Hepatocyte (in vitro differentiated cells): ENCODE results near the gene CAPN13. TPM values are rescaled to one million over a fixed set of nuclear protein-coding genes. Genes with fewer than 3 reads are reported as not detected.

Source experiments
- DNase-seq: peaks from one replicate; pipeline ENCODE4 v3.0.0-alpha.2; 2016; ENCODE audit warnings: low spot score
- H2AFZ ChIP-seq: fragments of 200-600 bp; sonication (generic); 2 replicates; pipeline ENCODE4 v1.6.0; 2016; ENCODE audit warnings: antibody characterized with exemption, mild to moderate bottlenecking
- H3K27ac ChIP-seq: fragments of 200-600 bp; sonication (generic); 2 replicates; pipeline ENCODE4 v1.5.1; 2016; ENCODE audit warnings: mild to moderate bottlenecking
- H3K27me3 ChIP-seq: fragments of 200-600 bp; sonication (generic); 2 replicates; pipeline ENCODE4 v1.6.1; 2016
- H3K36me3 ChIP-seq: fragments of 200-600 bp; sonication (generic); replicated peaks from 2 replicates; pipeline ENCODE4 v1.5.1; 2016; ENCODE audit warnings: low read depth; ENCODE audit not compliant: insufficient read depth
- H3K4me1 ChIP-seq: fragments of 200-600 bp; sonication (generic); 2 replicates; pipeline ENCODE4 v1.5.1; 2016; ENCODE audit warnings: mild to moderate bottlenecking, moderate library complexity; ENCODE audit not compliant: insufficient read depth
- H3K4me2 ChIP-seq: fragments of 200-600 bp; sonication (generic); 2 replicates; pipeline ENCODE4 v1.6.0; 2016
- H3K4me3 ChIP-seq: fragments of 200-600 bp; sonication (generic); 2 replicates; pipeline ENCODE4 v1.5.1; 2016; ENCODE audit warnings: mild to moderate bottlenecking
- H3K79me2 ChIP-seq: fragments of 200-600 bp; sonication (generic); 2 replicates; pipeline ENCODE4 v1.6.0; 2017; ENCODE audit warnings: mild to moderate bottlenecking
- H3K9me2 ChIP-seq: fragments of 200-600 bp; sonication (generic); replicated peaks from 2 replicates; pipeline ENCODE4 v1.6.0; 2017; ENCODE audit warnings: mild to moderate bottlenecking; ENCODE audit not compliant: insufficient read depth
- H3K9me3 ChIP-seq: fragments of 200-600 bp; sonication (generic); 2 replicates; pipeline ENCODE4 v1.5.1; 2016; ENCODE audit warnings: low read depth, mild to moderate bottlenecking
- H4K20me1 ChIP-seq: fragments of 200-600 bp; sonication (generic); 2 replicates; pipeline ENCODE4 v1.6.0; 2016; ENCODE audit warnings: mild to moderate bottlenecking; ENCODE audit not compliant: insufficient read depth, poor library complexity, severe bottlenecking
- EZH2 ChIP-seq: fragments of 200-600 bp; sonication (generic); IDR thresholded peaks from 2 replicates; pipeline ENCODE4 v1.6.1; 2016; ENCODE audit warnings: antibody characterized with exemption, mild to moderate bottlenecking, borderline replicate concordance
- EZH2phosphoT487 ChIP-seq: fragments of 200-600 bp; sonication (generic); IDR thresholded peaks from one replicate; pipeline ENCODE4 v1.6.1; 2018; ENCODE audit warnings: antibody characterized with exemption, mild to moderate bottlenecking, low read depth, moderate library complexity; ENCODE audit not compliant: unreplicated experiment, severe bottlenecking
- WGBS: methylation state at CpG from one replicate; pipeline ENCODE4 v1.1.6; 2016; ENCODE audit warnings: low lambda C conversion rate; ENCODE audit errors: missing lambda C conversion rate; 5-methylcytosine and 5-hydroxymethylcytosine counted together
- polyA plus RNA-seq: library from polyadenylated mRNA; unstranded; fragments of >200 nt; fragmentation: Nextera tagmentation; extraction: Ambion mirVana; gene quantifications from 2 replicates; pipeline ENCODE4 v1.2.1, GENCODE V29; 2016
- total RNA-seq: library from RNA; depleted of rRNA; stranded (reverse); fragments of >200 nt; gene quantifications from 2 replicates; pipeline ENCODE4 v1.2.3, GENCODE V29; 2014
- TF ChIP-seq, protein P1 (sequence below): fragments of 200-600 bp; sonication (generic); IDR thresholded peaks from 2 replicates; pipeline ENCODE4 v1.5.1; 2016; ENCODE audit warnings: antibody characterized with exemption, mild to moderate bottlenecking; ENCODE audit not compliant: poor library complexity

CAPN13 gene
- total and polyA plus RNA-seq, 2 experiments from 2014 or later = 5.9 to 6.0 TPM

GRCh38 chr2:30747206-30747605 is 60.0 kb downstream of the CAPN13 start:
- Histone ChIP-seq H3K27ac (peak overlapping the region; percentile 69), H2AFZ (no peak overlapping the region), H3K79me2 (no peaks in the 10 kb centered on the region), H3K4me2 (no peak overlapping the region), H3K9me2 (no peaks in the 10 kb centered on the region), H3K36me3 (no peaks in the 10 kb centered on the region), H3K4me1 (peaks cover 7% of the 10 kb centered on the region), H4K20me1 (no peaks in the 10 kb centered on the region), H3K9me3 (no peaks in the 10 kb centered on the region), H3K4me3 (no peak overlapping the region), H3K27me3 (no peaks in the 10 kb centered on the region)
- DNase-seq = peak; percentile 68
- TF ChIP-seq, protein P1, sequence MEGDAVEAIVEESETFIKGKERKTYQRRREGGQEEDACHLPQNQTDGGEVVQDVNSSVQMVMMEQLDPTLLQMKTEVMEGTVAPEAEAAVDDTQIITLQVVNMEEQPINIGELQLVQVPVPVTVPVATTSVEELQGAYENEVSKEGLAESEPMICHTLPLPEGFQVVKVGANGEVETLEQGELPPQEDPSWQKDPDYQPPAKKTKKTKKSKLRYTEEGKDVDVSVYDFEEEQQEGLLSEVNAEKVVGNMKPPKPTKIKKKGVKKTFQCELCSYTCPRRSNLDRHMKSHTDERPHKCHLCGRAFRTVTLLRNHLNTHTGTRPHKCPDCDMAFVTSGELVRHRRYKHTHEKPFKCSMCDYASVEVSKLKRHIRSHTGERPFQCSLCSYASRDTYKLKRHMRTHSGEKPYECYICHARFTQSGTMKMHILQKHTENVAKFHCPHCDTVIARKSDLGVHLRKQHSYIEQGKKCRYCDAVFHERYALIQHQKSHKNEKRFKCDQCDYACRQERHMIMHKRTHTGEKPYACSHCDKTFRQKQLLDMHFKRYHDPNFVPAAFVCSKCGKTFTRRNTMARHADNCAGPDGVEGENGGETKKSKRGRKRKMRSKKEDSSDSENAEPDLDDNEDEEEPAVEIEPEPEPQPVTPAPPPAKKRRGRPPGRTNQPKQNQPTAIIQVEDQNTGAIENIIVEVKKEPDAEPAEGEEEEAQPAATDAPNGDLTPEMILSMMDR = peak; percentile 21
- TF ChIP-seq EZH2phosphoT487 = no peak
- WGBS = 74% methylated on average over 3 of the region's 3 CpGs

DNA sequence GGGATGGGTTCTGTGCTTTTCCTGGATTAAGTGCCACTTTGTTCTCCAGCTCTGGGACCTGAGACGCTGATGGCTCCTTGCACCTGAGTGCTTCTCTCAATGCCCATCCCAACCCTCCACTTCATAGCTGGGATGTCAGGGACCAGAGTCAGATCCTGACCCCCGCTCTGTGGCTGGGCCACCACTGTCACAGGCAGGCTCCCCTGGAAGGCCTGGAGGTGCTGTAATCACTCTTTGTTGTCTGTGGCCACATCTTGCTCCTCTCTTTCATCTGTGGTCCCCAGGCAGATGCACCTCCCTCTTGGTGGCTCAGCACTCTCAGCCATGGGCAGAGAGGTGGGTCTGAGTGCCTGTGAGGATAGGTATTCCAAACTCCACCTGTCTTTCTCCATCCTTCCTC is 62.4 kb downstream of the CAPN13 start:
- H3K4me3 ChIP-seq = no peak overlapping the region
- no peak overlapping the region for H3K4me2 ChIP-seq
- H3K36me3 ChIP-seq = no peaks in the 10 kb centered on the region
- TF ChIP-seq EZH2 (no peak), EZH2phosphoT487 (no peak)
- TF ChIP-seq, protein P1 = no peak
- H3K9me2 ChIP-seq = no peaks in the 10 kb centered on the region
- H2AFZ ChIP-seq = no peak overlapping the region
- 96% methylated on average over 2 of the region's 2 CpGs for WGBS
- peaks cover 7% of the 10 kb centered on the region for H3K4me1 ChIP-seq
- no peaks in the 10 kb centered on the region for H4K20me1 ChIP-seq
- no peaks in the 10 kb centered on the region for H3K9me3 ChIP-seq
- no peak for DNase-seq
- no peaks in the 10 kb centered on the region for H3K79me2 ChIP-seq
- no peak overlapping the region for H3K27ac ChIP-seq
- no peaks in the 10 kb centered on the region for H3K27me3 ChIP-seq

DNA sequence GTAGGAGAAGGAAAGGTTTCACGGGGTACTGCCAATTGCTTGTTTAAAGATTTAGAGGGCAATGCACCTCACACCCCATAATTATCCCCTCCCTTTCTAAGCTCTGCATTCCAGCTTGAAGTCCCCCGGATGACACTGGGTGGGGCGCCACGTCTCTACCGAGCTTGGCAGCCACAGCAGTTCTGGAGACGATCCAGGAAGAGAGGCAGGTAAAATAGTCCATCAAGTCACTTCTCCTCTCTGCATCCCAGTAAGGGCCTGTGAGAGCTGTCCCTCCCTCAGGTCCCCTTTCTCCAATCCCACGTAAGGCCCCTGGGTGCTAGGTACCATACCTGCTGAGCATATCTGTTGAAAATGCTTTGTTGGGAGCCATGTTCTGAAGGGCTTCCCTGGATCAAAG is 65.7 kb downstream of the CAPN13 start:
- WGBS = 81% methylated on average over 7 of the region's 7 CpGs
- no peak overlapping the region for H3K27ac ChIP-seq
- H3K27me3 ChIP-seq = no peaks in the 10 kb centered on the region
- H3K4me2 ChIP-seq = no peak overlapping the region
- no peaks in the 10 kb centered on the region for H3K36me3 ChIP-seq
- H2AFZ ChIP-seq = no peak overlapping the region
- no peaks in the 10 kb centered on the region for H4K20me1 ChIP-seq
- no peaks in the 10 kb centered on the region for H3K4me1 ChIP-seq
- no peaks in the 10 kb centered on the region for H3K9me2 ChIP-seq
- no peak overlapping the region for H3K4me3 ChIP-seq
- H3K79me2 ChIP-seq = no peaks in the 10 kb centered on the region
- H3K9me3 ChIP-seq = no peaks in the 10 kb centered on the region
- no peak for DNase-seq
- TF ChIP-seq, protein P1 = no peak
- TF ChIP-seq EZH2phosphoT487 = no peak
- no peak for TF ChIP-seq EZH2

DNA sequence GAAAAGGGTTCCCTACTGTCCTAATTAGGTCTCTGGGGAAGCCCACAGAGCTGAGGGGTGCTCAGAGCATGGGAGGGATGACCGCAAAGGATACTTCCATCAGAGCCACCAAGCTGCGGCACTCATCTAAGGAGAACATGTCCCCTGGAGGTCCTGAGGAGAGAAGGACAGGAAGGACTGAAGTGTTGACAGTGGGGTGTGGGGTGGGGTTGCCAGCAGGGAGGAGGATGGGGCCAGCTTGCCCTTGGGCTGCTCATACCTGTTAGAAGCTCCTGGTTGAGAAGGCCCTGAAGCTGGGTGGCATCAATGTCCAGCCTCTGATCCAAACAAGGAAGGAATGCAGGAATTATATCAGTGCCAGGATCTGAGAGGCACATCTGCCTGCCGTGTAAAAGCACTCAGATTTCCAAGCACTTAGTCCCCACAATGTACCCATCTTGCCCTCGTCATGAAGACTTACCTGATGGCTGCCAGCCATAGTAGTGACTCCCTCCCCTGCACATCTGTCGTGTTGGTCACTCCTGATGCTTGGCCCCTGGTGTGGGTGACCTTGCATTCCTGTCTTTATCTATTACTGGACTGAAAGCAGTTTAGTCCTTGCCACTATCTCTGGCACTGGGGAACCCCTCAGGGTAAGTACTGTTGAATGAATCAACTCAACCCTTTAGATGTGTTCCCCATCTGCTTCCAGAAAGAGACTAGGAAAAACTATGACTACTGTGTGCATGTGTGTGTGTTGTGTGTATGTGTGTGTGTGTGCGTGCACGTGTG is 68.9 kb downstream of the CAPN13 start:
- no peaks in the 10 kb centered on the region for H3K79me2 ChIP-seq
- DNase-seq = no peak
- H3K27ac ChIP-seq = no peak overlapping the region
- H3K36me3 ChIP-seq = no peaks in the 10 kb centered on the region
- no peak overlapping the region for H3K4me2 ChIP-seq
- WGBS = 86% methylated on average over 7 of the region's 7 CpGs
- no peak for TF ChIP-seq EZH2
- TF ChIP-seq EZH2phosphoT487 = no peak
- TF ChIP-seq, protein P1 = no peak
- H2AFZ ChIP-seq = no peak overlapping the region
- no peaks in the 10 kb centered on the region for H3K9me3 ChIP-seq
- H4K20me1 ChIP-seq = no peaks in the 10 kb centered on the region
- no peaks in the 10 kb centered on the region for H3K9me2 ChIP-seq
- no peaks in the 10 kb centered on the region for H3K4me1 ChIP-seq
- no peak overlapping the region for H3K4me3 ChIP-seq
- H3K27me3 ChIP-seq = no peaks in the 10 kb centered on the region
